Heart left ventricle (tissue), 16 donors: ENCODE data around the gene EPHA7. TPM values are rescaled to one million over a fixed set of nuclear protein-coding genes. Genes with fewer than 3 reads are reported as not detected.

Source experiments
- ATAC-seq, 4 donors: fragments of 200-7000 bp; cut with Tn5 transposase; one replicate each; pipeline ENCODE4 v1.9.1; 2020 to 2022; ENCODE audit warnings: moderate library complexity in 4 of 4, mild to moderate bottlenecking in 3 of 4, moderate number of reproducible peaks in 1 of 4
- DNase-seq, 5 donors: peaks; one replicate each; pipeline ENCODE4 v3.0.0-alpha.2; 2020
- H3K27ac ChIP-seq, 12 donors: fragments of 200-600 bp; sonication (generic) in 4 of 12; one replicate each; pipeline versions ENCODE4 v1.5.0 to v1.8.0; 2016 to 2022; ENCODE audit warnings: mild to moderate bottlenecking in 2 of 12
- H3K27me3 ChIP-seq, 9 donors: fragments of 200-600 bp; sonication (generic) in 2 of 9; one replicate each; pipeline versions ENCODE4 v1.5.1 to v1.8.0; 2016 to 2022; ENCODE audit warnings: mild to moderate bottlenecking in 3 of 9
- H3K36me3 ChIP-seq, 9 donors: fragments of 200-600 bp; sonication (generic) in 2 of 9; one replicate each; pipeline versions ENCODE4 v1.5.0 to v1.8.0; 2018 to 2022; ENCODE audit warnings: mild to moderate bottlenecking in 2 of 9
- H3K4me1 ChIP-seq, 12 donors: fragments of 200-600 bp; sonication (generic) in 4 of 12; one replicate each; pipeline versions ENCODE4 v1.5.0 to v1.8.0; 2016 to 2022; ENCODE audit warnings: mild to moderate bottlenecking in 3 of 12
- H3K4me3 ChIP-seq, 12 donors: fragments of 200-600 bp; sonication (generic) in 4 of 12; one replicate each; pipeline versions ENCODE4 v1.5.0 to v1.8.0; 2017 to 2022; ENCODE audit warnings: mild to moderate bottlenecking in 9 of 12, moderate library complexity in 4 of 12
- H3K9me3 ChIP-seq, 12 donors: fragments of 200-600 bp; sonication (generic) in 4 of 12; one replicate each; pipeline versions ENCODE4 v1.5.0 to v1.8.0; 2016 to 2022; ENCODE audit warnings: mild to moderate bottlenecking in 1 of 12
- CTCF ChIP-seq, 12 donors: fragments of 200-600 bp; sonication (generic) in 4 of 12; IDR thresholded peaks; one replicate each; pipeline versions ENCODE4 v1.5.0 to v1.8.0; 2018 to 2022; ENCODE audit warnings: antibody characterized with exemption in 12 of 12, mild to moderate bottlenecking in 5 of 12
- POLR2A ChIP-seq, 2 donors: fragments of 450-650 bp; IDR thresholded peaks; one replicate each; pipeline ENCODE4 v1.6.1; 2017; ENCODE audit warnings: antibody characterized with exemption in 2 of 2, mild to moderate bottlenecking in 2 of 2, moderate library complexity in 2 of 2
- WGBS, 4 donors: extraction: QIAGEN DNeasy Blood & Tissue Kit in 2 of 4; methylation state at CpG; one replicate each; pipeline versions ENCODE4 v1.1.5 to v1.1.7; 2013 to 2018; 5-methylcytosine and 5-hydroxymethylcytosine counted together
- intact Hi-C, 10 donors: fragments of 100-400 bp; cut with DNase I; formaldehyde crosslinking; loops; one replicate each; pipeline versions ENCODE4 v1.11.1 to v1.14.2; 2022
- polyA plus RNA-seq, 2 donors: library from polyadenylated mRNA; stranded (reverse); fragments of 200-250 nt; gene quantifications; one replicate each; pipeline ENCODE4 v1.2.3, GENCODE V29; 2013
- total RNA-seq, 9 donors: library from RNA; depleted of rRNA in 2 of 9; stranded (reverse); fragments of >200 nt in 2 of 9; fragmentation: NEBNext Ultra II Directional in 3 of 9; extraction: Animal tissue kit (Norgen Biotek cat#: 25700) in 3 of 9; gene quantifications; one replicate each; pipeline versions ENCODE4 v1.1.0 to v1.2.4, GENCODE V29; 2016 to 2023
- donor health status: ischemic (EF 13 %, LVEDD 7.1; RV severe dilation, severe dysfunction).
- donor health status: healthy with polysubstance abuse.
- donor health status: DM: no; HTN: yes; CAD: no.
- donor health status: DM: no; HTN: no; CAD: no.
- donor health status: ischemic (EF 25% LVEDD 6.9; RV normal size, moderate dysfunction).
- donor health status: ischemic (EF 25% LVEDD 5.7; RV mildly dilated, moderate dysfunction).
- donor health status: healthy.
- donor health status: DM: yes; HTN: yes; CAD: no.
- donor health status: ischemic (EF 35%, LVEDD 5.7; RV mildly dilated, moderate dysfunction).
- donor health status: nonischemic (EF 11% LVEDD 7.7; RV severe dilation, severe dysfunction).
- donor health status: DM: yes; HTN: yes; CAD: no.
- donor health status: PGD.
- donor health status: ischemic (EF 29% LVEDD 5.4; RV normal size, mild dysfunction).
- donor health status: nonischemic (EF 23%, LVEDD 6.1; RV moderate dilation, normal function).

EPHA7 gene
- total and polyA plus RNA-seq, 11 donors: 1.3 to 12.1 (median 3.0) TPM

GRCh38 chr6:93412452-93412851, 6.9 kb downstream of the EPHA7 start:
- H3K4me1 ChIP-seq: peaks cover 0 to 14% (median under 1%) of the 10 kb centered on the region in 12 donors
- intact Hi-C loops: no loop called here
- H3K27ac ChIP-seq: no peak overlapping the region
- H3K27me3 ChIP-seq: peaks cover under 1 to 45% (median 35%) of the 10 kb centered on the region in 9 donors
- DNase-seq (no peak), ATAC-seq (no peak)
- H3K4me3 ChIP-seq: no peak overlapping the region
- H3K9me3 ChIP-seq: no peaks in the 10 kb centered on the region
- H3K36me3 ChIP-seq: no peaks in the 10 kb centered on the region
- TF ChIP-seq CTCF (IDR thresholded peaks at IDR 0.05) (no peak), POLR2A (IDR thresholded peaks at IDR 0.05) (no peak)

- Histone ChIP-seq H3K9me3 (no peaks in the 10 kb centered on the region), H3K27ac (no peak overlapping the region), H3K36me3 (no peaks in the 10 kb centered on the region), H3K27me3 (peaks cover 0 to 9% (median 0%) of the 10 kb centered on the region in 9 donors), H3K4me1 (peaks cover 0 to 8% (median 0%) of the 10 kb centered on the region in 12 donors), H3K4me3 (no peak overlapping the region)
- TF ChIP-seq POLR2A (IDR thresholded peaks at IDR 0.05) (no peak), CTCF (IDR thresholded peaks at IDR 0.05) (no peak)
- ATAC-seq: peak in 2 of 4 donors; percentile 28 to 43
- DNase-seq: no peak
- WGBS, 4 donors: 41 to 54% (median 48%) methylated on average over 1 of the region's 1 CpG
- intact Hi-C loops: no loop called here
Observed at GRCh38 chr6:93407186-93407585, 12.2 kb downstream of the EPHA7 start.

GRCh38 chr6:93403390-93403789, 16.0 kb downstream of the EPHA7 start:
- H3K27ac ChIP-seq: no peak overlapping the region
- TF ChIP-seq CTCF (IDR thresholded peaks at IDR 0.05) (no peak), POLR2A (IDR thresholded peaks at IDR 0.05) (no peak)
- 96 to 98% (median 97%) methylated on average over 3 of the region's 3 CpGs for WGBS, 4 donors
- no peaks in the 10 kb centered on the region for H3K9me3 ChIP-seq
- H3K4me1 ChIP-seq: peaks cover 0 to 8% (median 0%) of the 10 kb centered on the region in 12 donors
- H3K36me3 ChIP-seq: no peaks in the 10 kb centered on the region
- H3K4me3 ChIP-seq: no peak overlapping the region
- H3K27me3 ChIP-seq: peaks cover 0 to 9% (median 0%) of the 10 kb centered on the region in 9 donors
- ATAC-seq (no peak), DNase-seq (no peak)
- intact Hi-C loops: no loop called here

DNA sequence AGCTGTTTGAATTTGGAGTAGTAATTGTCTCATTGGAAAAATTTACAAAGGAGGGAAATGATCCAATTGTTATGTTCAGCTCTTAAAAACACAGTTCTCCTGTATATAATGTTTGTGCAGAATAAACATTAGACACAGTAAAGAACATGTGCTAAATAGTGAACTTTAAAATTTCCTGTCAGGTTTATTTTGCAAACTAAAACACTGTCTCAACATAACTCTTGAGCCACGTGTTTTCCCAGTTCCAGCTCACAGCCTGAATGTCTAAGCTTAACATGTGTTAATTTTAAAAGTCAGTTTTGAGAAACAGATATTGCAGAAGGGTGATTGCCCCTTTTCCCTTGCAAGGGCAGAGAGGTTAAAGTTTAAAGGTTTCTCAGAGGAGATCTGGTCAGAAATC, 20.6 kb downstream of the EPHA7 start:
- H3K36me3 ChIP-seq: no peaks in the 10 kb centered on the region
- no peak overlapping the region for H3K27ac ChIP-seq
- no peak overlapping the region for H3K4me3 ChIP-seq
- H3K27me3 ChIP-seq: peaks cover 0 to 9% (median 0%) of the 10 kb centered on the region in 9 donors
- no peaks in the 10 kb centered on the region for H3K9me3 ChIP-seq
- no peak for TF ChIP-seq CTCF (IDR thresholded peaks at IDR 0.05)
- TF ChIP-seq POLR2A (IDR thresholded peaks at IDR 0.05): no peak
- 17 to 25% (median 23%) methylated on average over 1 of the region's 1 CpG for WGBS, 4 donors
- no peak for DNase-seq
- intact Hi-C loops: no loop called here
- H3K4me1 ChIP-seq: no peaks in the 10 kb centered on the region
- ATAC-seq: no peak
